Ectodermal cell (in vitro differentiated cells): Measurements from ENCODE around the gene NR2F1-AS1.

Experiments
- H3K27ac ChIP-seq: 2 replicates; pipeline ENCODE4 v1.7.0; 2013; ENCODE audit warnings: mild to moderate bottlenecking, low read depth, low read length; ENCODE audit not compliant: insufficient read depth, poor library complexity, severe bottlenecking
- H3K27me3 ChIP-seq: 2 replicates; pipeline ENCODE4 v1.7.0; 2013; ENCODE audit warnings: mild to moderate bottlenecking, low read length; ENCODE audit not compliant: insufficient read depth, control insufficient read depth, poor library complexity, severe bottlenecking
- H3K36me3 ChIP-seq: one replicate; pipeline ENCODE4 v1.7.0; 2013; ENCODE audit warnings: low read length; ENCODE audit not compliant: control insufficient read depth, insufficient read depth
- H3K4me1 ChIP-seq: one replicate; pipeline ENCODE4 v1.7.0; 2013; ENCODE audit warnings: low read length; ENCODE audit not compliant: control insufficient read depth, insufficient read depth
- H3K4me3 ChIP-seq: 2 replicates; pipeline ENCODE4 v1.7.0; 2013; ENCODE audit warnings: low read depth, low read length, control low read depth; ENCODE audit not compliant: insufficient read depth
- H3K9me3 ChIP-seq: 2 replicates; pipeline ENCODE4 v1.7.0; 2013; ENCODE audit warnings: mild to moderate bottlenecking, low read length, moderate library complexity; ENCODE audit not compliant: control insufficient read depth
- WGBS, 2 experiments: methylation state at CpG; one replicate each; pipeline ENCODE4 v1.1.7; 2013; ENCODE audit warnings: missing lambda C conversion rate in 2 of 2; 5-methylcytosine and 5-hydroxymethylcytosine counted together

NR2F1-AS1 gene

DNA sequence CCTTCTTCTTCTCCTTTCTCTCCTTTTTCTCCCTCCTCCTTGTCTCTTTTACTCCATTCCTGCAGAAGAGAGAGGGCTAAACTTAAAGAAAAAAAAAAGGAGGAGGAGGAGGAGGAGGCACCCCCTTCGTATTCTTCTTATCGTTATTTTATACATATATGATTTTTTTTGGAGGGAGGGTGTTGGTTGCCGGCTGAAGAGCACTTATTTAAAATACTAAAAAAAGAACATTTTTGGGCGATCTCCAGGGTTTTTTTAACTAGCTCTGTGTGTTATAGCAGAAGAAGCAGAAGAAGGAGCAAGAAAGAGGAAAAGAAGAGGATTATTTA lies 2.4 kb upstream of the NR2F1-AS1 start:
- peak overlapping the region; percentile 78 for H3K27ac ChIP-seq
- 0% methylated on average over 1 to 2 of the region's 4 CpGs for WGBS, 2 experiments
- peaks cover 3% of the 10 kb centered on the region for H3K4me1 ChIP-seq
- H3K4me3 ChIP-seq: peak overlapping the region; percentile 78
- no peaks in the 10 kb centered on the region for H3K9me3 ChIP-seq
- H3K27me3 ChIP-seq: peaks cover 76% of the 10 kb centered on the region
- peaks cover 9% of the 10 kb centered on the region for H3K36me3 ChIP-seq

DNA sequence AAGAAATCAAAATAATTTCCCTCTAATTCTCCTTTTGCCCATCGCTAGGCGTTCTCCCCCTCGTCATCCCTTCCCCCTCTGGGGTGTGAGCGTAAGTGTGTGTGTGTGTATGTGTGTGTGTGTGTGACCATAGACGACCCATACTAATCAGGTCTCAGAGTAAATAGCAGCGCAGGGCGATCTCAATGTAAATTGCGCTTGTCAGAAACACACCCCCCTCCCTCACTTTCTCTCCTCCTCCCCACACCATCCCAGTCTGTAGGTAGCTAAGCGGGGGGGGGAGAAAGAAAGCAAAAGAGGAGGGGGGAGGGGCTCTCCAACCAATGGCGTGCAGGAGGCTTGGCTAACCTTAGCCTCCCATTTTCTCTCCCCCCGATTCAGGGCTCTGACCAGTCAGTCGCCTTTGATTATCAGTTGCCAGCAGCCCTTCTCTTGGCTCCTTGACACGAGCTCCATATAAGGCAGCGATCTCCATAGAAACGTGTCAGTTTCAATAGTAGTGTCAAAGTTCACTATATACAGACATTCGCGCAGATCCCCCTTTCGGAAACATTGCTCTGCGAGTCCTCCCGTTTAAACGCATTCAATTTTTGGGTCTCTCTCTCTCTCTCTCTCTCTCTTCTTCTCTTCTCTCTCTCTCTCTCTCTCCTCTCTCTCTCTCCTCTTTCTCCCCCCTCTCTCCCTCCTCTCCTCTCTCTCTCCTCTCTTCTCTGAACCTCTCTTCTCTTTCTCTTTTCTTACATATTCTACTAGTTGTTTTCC lies 1.8 kb upstream of the NR2F1-AS1 start, which contains the start of gene NR2F1:
Gene NR2F1, plus strand, starts transcription at position 546 of the 762 bp plus-strand sequence. CDS start 1,802 bp downstream, outside the sequence.
- Histone ChIP-seq H3K9me3 (no peaks in the 10 kb centered on the region), H3K27me3 (peaks cover 76% of the 10 kb centered on the region), H3K4me3 (peak within 1 kb of the TSS; percentile 78), H3K36me3 (peaks cover 6% of the 10 kb centered on the region), H3K27ac (peak within 1 kb of the TSS; percentile 78), H3K4me1 (peaks cover 5% of the 10 kb centered on the region)
- 0% methylated on average over 12 to 17 of the region's 21 CpGs for WGBS, 2 experiments

DNA sequence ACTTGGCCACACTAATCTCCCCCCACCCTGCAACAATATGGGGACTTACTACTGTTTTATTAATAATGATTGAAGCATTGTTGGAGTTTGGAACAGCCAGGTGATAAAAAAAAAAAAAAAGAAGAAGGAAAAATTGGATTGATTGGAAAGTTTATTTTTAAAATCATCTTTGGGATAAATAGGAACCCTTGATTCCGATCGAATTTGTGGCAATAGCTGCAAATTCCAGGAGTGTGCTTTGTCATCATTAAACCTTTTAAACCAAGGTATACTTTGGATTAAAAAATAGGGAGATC lies 1.1 kb upstream of the NR2F1-AS1 start:
- Histone ChIP-seq H3K4me3 (peak overlapping the region; percentile 78), H3K27ac (peak overlapping the region; percentile 46), H3K36me3 (no peaks in the 10 kb centered on the region), H3K9me3 (no peaks in the 10 kb centered on the region), H3K27me3 (peaks cover 76% of the 10 kb centered on the region), H3K4me1 (peaks cover 12% of the 10 kb centered on the region)
- 6 to 13% methylated on average over 2 of the region's 2 CpGs for WGBS, 2 experiments

DNA sequence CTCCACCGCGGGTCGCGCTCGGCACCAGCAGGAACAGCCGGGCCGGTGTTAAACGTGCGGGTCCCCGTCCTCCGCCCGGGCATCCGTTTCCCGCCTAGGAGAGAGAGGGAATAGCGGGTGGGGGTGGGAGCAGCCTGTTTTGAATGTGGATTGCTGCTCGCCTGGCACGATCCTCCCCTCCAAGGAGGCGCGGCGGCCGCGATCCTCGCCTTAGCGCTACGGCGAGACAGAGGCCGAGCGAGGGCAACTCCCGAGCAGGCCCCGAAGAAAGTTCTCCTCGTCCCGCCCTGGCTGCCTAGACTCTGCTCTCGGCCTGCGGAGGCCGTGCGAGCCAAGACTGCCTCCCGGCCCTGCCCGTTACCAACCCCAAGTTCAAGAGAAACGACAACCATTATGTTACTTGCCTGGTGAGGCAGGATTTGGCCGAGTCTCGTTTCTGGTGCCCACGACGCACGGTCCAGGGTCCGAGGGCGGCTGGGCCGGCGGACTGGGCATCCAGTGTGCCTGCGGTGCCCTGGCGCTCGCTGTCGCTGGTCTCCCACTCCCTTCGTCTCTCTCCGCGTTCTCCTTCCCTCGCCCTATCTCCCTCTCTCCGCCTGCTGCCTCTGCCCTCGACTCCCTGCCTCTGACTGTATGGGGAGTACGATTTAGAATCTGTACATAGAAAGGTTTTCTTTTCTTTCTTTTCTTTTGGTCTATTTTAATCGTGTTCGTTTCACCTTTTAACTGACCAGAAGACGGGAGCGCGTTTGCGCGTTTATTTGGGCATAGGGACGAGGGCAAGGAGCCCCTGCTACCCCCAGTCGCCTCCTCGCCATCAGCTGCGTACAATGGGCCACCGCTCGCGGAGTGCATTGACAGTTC lies 724 bp downstream of the NR2F1-AS1 start:
- Histone ChIP-seq H3K36me3 (no peaks in the 10 kb centered on the region), H3K4me3 (peak overlapping the region; percentile 78), H3K27ac (no peak overlapping the region), H3K27me3 (peaks cover 76% of the 10 kb centered on the region), H3K9me3 (no peaks in the 10 kb centered on the region), H3K4me1 (peaks cover 26% of the 10 kb centered on the region)
- 0 to 1% methylated on average over 70 to 72 of the region's 73 CpGs for WGBS, 2 experiments

DNA sequence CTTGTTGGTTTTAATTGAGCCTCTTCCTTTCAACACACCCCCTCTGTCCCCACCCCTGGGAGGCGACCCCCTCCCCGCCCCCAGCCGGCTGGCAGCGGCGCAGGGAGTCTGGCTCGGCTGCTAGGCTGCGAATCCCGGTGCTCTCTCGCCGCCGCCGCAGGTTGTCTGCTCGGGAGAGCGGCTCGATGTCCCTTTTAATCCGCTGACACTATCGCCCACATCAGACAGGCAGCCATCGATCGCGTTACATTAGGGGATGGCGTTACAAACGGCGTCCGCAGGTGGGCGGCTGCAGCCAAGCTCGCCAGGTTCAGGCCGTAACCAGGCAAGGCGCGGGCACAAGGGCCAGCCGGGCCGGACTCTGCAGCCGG lies 1.3 kb downstream of the NR2F1-AS1 start:
- Histone ChIP-seq H3K4me1 (peaks cover 32% of the 10 kb centered on the region), H3K36me3 (no peaks in the 10 kb centered on the region), H3K4me3 (peak overlapping the region; percentile 78), H3K27me3 (peaks cover 79% of the 10 kb centered on the region), H3K27ac (no peak overlapping the region), H3K9me3 (no peaks in the 10 kb centered on the region)
- 0% methylated on average over 32 of the region's 32 CpGs for WGBS, 2 experiments

DNA sequence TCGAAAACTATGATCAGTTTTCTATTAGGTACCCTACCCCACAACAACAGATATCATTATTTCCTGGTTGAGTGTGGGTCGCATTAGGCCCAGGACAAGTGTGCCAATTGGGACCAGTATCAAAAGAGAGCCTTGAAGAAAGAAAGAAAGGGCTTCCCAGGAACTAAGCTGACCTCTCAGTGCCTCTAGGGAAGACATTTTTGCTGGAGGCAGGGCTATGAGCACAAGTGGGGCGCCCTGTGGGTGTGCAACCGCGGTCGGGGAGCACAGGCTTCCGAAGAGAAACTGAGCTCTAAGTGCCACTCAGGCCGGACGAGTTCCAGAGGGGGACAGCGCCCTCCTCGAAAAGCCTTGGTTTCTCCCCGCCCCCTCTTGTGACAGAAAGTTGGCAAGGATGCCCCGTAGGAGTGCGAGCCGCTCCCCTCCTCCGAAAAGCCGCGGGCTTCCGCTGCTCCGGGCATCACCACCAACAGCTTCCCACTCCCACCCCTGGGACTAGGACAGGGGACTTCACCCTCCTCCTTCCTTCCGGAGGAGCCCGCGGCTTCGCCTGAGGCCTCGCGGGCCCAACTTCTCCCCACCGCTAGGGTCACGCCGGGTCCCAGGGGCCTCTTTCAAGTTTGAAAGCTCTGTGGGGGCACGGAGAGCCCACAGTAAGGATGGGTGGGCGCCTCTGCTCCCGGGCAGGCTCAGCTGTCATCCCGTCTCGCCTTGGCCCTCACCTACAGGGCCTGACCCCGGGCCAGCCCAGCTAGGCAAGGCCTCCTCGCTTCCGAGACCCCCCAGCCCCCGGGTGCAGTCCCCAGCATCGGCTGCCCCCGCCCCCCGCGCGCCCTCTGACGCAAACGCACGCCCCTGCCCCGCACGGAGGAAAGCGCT lies 2.0 kb downstream of the NR2F1-AS1 start:
- H3K27me3 ChIP-seq: peaks cover 86% of the 10 kb centered on the region
- H3K27ac ChIP-seq: no peak overlapping the region
- peaks cover 38% of the 10 kb centered on the region for H3K4me1 ChIP-seq
- H3K9me3 ChIP-seq: no peaks in the 10 kb centered on the region
- no peaks in the 10 kb centered on the region for H3K36me3 ChIP-seq
- H3K4me3 ChIP-seq: peak overlapping the region; percentile 78
- WGBS, 2 experiments: 1% methylated on average over 49 of the region's 49 CpGs

DNA sequence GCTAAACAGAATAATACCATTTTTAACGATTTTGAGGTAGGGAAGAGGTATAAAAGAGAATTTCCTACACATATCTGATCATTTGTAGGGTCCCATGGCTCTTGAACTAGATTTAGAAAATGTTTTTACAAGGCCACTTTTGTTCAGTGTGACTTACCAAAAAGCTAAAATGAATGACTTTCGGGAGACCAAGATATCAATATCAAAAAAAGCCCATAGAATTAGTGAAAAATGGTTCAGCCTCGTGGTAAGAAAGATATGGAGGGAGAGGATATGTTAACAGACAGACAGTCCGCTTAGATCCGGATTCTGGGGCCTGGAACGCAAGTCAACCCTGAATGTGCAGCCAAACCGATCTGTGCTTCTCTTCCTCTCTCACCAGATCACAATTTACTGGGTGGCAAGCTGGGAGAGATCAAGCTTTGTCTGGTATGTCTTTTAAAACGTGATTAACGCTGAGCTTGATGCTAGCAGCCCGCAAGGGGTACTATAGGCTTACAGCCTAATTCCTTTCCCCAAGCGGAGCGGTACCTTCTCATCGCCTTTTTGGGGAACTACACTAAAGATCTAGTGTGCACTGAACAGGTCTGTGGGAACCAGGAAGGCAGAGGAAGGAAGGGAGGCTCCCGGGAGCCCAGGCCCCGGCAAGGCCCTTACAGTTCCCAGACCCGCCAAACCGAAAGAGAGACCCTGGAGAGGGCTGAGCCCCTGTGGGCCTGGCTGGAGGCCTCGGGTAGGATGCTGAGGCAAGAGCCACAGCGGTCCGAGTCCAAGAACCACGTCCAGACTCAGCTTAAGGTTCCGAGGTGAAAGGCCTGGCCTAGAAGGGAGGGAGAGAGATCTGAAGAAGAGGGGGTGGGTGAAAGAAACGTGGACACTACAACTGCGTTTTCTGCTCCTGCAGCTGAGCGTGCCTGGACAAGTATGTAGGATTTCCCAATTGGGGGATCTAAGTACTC lies 2.9 kb downstream of the NR2F1-AS1 start:
- H3K27ac ChIP-seq: peak overlapping the region; percentile 58
- H3K27me3 ChIP-seq: peaks cover 90% of the 10 kb centered on the region
- H3K9me3 ChIP-seq: no peaks in the 10 kb centered on the region
- H3K4me1 ChIP-seq: peaks cover 47% of the 10 kb centered on the region
- H3K4me3 ChIP-seq: peak overlapping the region; percentile 78
- H3K36me3 ChIP-seq: no peaks in the 10 kb centered on the region
- 11 to 13% methylated on average over 24 to 25 of the region's 25 CpGs for WGBS, 2 experiments

DNA sequence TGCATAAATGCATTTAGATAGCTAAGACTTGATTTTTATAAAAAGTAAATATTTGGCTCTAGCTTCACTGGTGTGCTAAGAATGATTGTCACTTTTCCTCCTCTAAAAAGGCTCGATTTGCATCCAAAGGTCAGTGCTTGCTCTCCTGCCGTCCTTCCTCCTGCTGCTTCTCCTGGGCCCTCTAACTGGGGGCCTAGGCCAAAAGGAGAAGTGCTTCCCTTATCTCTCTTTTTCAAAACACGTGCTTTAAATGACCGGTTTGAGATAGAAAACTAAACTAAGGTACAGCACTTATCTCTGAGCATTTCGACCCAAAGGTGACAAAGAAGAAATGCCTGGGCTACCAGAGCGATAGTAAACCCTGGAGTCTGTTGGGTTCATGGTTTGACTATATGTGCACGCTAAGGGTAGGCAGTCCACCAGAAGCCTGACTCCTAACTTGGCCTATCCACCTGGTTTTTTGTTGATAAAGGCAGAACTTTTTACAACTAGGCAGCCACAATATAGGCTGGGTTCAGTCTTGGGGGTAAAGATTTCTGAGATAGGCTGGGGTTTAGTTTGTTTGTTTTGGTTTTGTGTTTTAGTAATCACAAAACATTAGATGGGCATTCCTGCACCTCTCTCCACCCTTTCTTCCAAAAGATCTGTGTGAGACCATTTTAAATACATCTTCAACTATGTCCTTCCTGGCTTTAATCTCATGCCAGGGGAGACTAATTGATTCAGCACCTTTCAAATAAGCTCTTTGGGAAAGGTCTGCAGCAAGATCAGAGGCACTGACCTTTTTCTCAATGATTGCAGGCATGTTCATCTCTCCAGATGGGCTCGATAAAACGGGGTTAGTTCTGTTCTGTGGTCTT lies 3.8 kb downstream of the NR2F1-AS1 start:
- WGBS, 2 experiments: 10 to 16% methylated on average over 9 of the region's 9 CpGs
- H3K4me1 ChIP-seq: peaks cover 51% of the 10 kb centered on the region
- no peaks in the 10 kb centered on the region for H3K36me3 ChIP-seq
- peak overlapping the region; percentile 58 for H3K27ac ChIP-seq
- no peaks in the 10 kb centered on the region for H3K9me3 ChIP-seq
- no peak overlapping the region for H3K4me3 ChIP-seq
- H3K27me3 ChIP-seq: peaks cover 95% of the 10 kb centered on the region
